Ectodermal cell (in vitro differentiated cells): ENCODE measurements around the gene EPHX1.

ENCODE experiments used
- H3K27ac ChIP-seq: 2 replicates; pipeline ENCODE4 v1.7.0; 2013; ENCODE audit warnings: mild to moderate bottlenecking, low read depth, low read length; ENCODE audit not compliant: insufficient read depth, poor library complexity, severe bottlenecking
- H3K27me3 ChIP-seq: 2 replicates; pipeline ENCODE4 v1.7.0; 2013; ENCODE audit warnings: mild to moderate bottlenecking, low read length; ENCODE audit not compliant: insufficient read depth, control insufficient read depth, poor library complexity, severe bottlenecking
- H3K36me3 ChIP-seq: one replicate; pipeline ENCODE4 v1.7.0; 2013; ENCODE audit warnings: low read length; ENCODE audit not compliant: control insufficient read depth, insufficient read depth
- H3K4me1 ChIP-seq: one replicate; pipeline ENCODE4 v1.7.0; 2013; ENCODE audit warnings: low read length; ENCODE audit not compliant: control insufficient read depth, insufficient read depth
- H3K4me3 ChIP-seq: 2 replicates; pipeline ENCODE4 v1.7.0; 2013; ENCODE audit warnings: low read depth, low read length, control low read depth; ENCODE audit not compliant: insufficient read depth
- H3K9me3 ChIP-seq: 2 replicates; pipeline ENCODE4 v1.7.0; 2013; ENCODE audit warnings: mild to moderate bottlenecking, low read length, moderate library complexity; ENCODE audit not compliant: control insufficient read depth
- WGBS, 2 experiments: methylation state at CpG; one replicate each; pipeline ENCODE4 v1.1.7; 2013; ENCODE audit warnings: missing lambda C conversion rate in 2 of 2; 5-methylcytosine and 5-hydroxymethylcytosine counted together

Gene EPHX1

GRCh38 chr1:225861834-225862580 lies 52.1 kb downstream of the EPHX1 start:
- H3K9me3 ChIP-seq = no peaks in the 10 kb centered on the region
- H3K27ac ChIP-seq = no peak overlapping the region
- H3K36me3 ChIP-seq = no peaks in the 10 kb centered on the region
- no peak overlapping the region for H3K4me3 ChIP-seq
- WGBS, 2 experiments = 94 to 95% methylated on average over 13 of the region's 13 CpGs
- H3K27me3 ChIP-seq = no peaks in the 10 kb centered on the region
- H3K4me1 ChIP-seq = no peaks in the 10 kb centered on the region

DNA sequence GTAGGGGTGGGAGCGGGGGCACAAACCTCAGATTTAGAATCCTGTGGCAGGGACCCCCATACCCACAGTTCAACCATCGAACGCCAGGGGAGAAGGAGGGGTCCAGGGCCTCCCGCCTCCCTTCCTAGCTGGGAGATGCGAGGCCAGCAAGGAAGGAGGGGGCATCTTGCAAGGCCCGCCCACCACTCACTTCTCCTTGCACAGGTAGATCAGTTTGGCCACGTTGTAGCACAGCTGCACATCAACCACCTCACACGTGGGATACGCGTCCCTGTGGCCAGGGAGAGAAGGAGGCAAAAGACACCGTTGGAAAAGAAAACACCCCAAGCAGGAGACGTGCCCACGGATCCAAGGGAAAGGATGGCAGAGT lies 52.6 kb downstream of the EPHX1 start:
- H3K9me3 ChIP-seq = no peaks in the 10 kb centered on the region
- H3K27me3 ChIP-seq = no peaks in the 10 kb centered on the region
- no peaks in the 10 kb centered on the region for H3K36me3 ChIP-seq
- H3K27ac ChIP-seq = no peak overlapping the region
- no peak overlapping the region for H3K4me3 ChIP-seq
- H3K4me1 ChIP-seq = no peaks in the 10 kb centered on the region
- 92 to 94% methylated on average over 13 of the region's 13 CpGs for WGBS, 2 experiments

GRCh38 chr1:225863167-225863566 lies 53.2 kb downstream of the EPHX1 start:
- 93% methylated on average over 5 of the region's 5 CpGs for WGBS, 2 experiments
- Histone ChIP-seq H3K27ac (no peak overlapping the region), H3K9me3 (no peaks in the 10 kb centered on the region), H3K4me3 (no peak overlapping the region), H3K36me3 (no peaks in the 10 kb centered on the region), H3K4me1 (no peaks in the 10 kb centered on the region), H3K27me3 (no peaks in the 10 kb centered on the region)

GRCh38 chr1:225865514-225865913 lies 55.6 kb downstream of the EPHX1 start:
- Histone ChIP-seq H3K27ac (no peak overlapping the region), H3K27me3 (no peaks in the 10 kb centered on the region), H3K4me1 (no peaks in the 10 kb centered on the region), H3K9me3 (no peaks in the 10 kb centered on the region), H3K4me3 (no peak overlapping the region), H3K36me3 (no peaks in the 10 kb centered on the region)
- 96% methylated on average over 13 of the region's 13 CpGs for WGBS, 2 experiments

DNA sequence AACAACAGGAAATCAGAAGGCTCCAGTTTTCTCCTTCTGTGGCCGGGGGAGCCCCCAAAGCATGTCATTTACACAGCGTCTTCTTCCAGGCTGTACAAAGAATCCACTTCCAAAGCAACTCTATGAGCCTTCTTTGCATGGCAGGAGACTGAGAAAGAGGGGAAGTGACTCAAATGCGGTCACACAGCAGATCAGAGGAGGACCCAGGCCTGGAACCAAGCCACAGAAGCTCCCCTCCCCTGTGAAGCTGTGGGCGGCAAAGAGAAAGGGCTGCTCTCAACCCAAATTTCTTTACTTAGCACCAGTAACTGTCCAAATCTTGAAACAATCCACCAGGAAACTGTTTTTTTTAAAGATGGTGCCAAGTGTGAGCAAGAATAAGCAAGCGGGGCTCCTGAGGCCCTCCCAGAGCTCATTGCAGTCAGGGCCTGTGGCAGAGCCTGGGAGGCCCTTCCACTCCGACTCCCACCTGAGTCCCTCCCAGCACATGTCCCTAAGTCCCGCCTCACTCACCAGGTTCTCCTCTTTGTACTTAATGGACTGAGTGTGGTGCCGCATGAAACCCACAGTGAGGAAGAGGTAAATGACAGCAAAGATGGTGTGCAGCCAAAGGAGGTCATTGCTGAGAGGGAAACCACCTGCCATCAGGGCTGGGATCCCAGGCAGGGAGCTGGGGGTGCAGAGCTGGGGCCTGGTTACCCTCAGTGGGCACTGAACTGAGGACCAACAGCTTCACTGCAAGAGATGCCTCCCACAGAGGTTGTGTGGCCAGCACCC lies 56.3 kb downstream of the EPHX1 start:
- no peak overlapping the region for H3K27ac ChIP-seq
- no peak overlapping the region for H3K4me3 ChIP-seq
- no peaks in the 10 kb centered on the region for H3K36me3 ChIP-seq
- WGBS, 2 experiments = 85 to 86% methylated on average over 8 of the region's 8 CpGs
- H3K4me1 ChIP-seq = peaks cover 3% of the 10 kb centered on the region
- H3K9me3 ChIP-seq = no peaks in the 10 kb centered on the region
- H3K27me3 ChIP-seq = no peaks in the 10 kb centered on the region

- Histone ChIP-seq H3K27ac (no peak overlapping the region), H3K27me3 (no peaks in the 10 kb centered on the region), H3K4me3 (no peak overlapping the region), H3K4me1 (peaks cover 4% of the 10 kb centered on the region), H3K9me3 (no peaks in the 10 kb centered on the region), H3K36me3 (no peaks in the 10 kb centered on the region)
- 74% methylated on average over 6 of the region's 6 CpGs for WGBS, 2 experiments
Observed at GRCh38 chr1:225866981-225867380, 57.1 kb downstream of the EPHX1 start.

DNA sequence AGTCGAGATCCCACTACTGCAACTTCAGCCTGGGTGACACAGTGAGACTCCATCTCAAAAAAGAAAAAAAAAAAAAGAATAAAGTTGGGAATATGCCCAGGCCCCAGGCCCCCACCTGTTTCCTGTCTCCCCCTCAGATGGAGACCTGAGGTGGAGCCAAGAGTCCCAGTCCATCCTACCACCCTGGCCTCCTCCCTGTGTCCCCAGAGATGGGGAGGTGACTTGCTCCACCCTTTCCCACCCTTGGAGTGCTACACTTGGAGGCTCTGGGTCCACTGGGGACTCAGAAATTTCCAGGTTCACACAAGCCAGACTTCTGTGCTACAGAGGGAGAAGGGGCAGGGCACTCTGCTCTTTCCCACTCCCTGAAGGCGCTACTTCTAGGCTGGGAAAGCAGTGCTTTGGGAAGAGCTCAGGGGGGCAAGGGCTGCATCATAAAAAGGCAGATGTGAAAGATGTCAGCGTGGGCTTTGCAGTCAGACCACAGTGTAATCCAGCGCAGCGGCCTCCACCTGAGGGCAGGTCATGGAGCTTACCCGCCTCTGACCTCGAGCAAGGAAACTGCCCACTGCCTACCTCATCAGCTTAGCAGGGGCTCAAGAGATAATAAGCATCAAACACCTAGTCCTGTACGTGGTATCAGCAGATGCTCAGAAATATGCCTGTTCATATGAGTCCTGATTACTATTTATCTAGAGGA lies 58.9 kb downstream of the EPHX1 start:
- H3K27me3 ChIP-seq = no peaks in the 10 kb centered on the region
- no peak overlapping the region for H3K4me3 ChIP-seq
- peaks cover 4% of the 10 kb centered on the region for H3K4me1 ChIP-seq
- no peak overlapping the region for H3K27ac ChIP-seq
- no peaks in the 10 kb centered on the region for H3K36me3 ChIP-seq
- H3K9me3 ChIP-seq = no peaks in the 10 kb centered on the region
- 87 to 90% methylated on average over 8 of the region's 8 CpGs for WGBS, 2 experiments

DNA sequence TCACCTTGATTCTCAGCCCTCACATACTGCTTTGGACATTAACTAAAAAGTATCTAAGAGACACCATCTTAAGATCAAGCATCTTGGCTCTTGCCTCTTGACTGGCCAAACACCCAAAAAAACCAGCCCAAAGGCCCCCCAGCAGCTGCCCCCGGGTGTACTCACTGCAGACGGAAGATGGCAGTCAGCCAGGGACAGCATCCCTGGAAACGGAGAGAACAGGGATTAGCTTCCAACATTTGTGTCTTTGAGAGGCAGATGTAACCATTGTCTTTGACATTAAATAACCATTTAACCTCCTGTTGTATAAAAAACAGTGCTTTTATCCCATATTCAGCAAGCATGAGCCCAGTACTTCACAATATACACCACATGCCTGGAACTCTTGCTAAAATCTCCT lies 61.0 kb downstream of the EPHX1 start:
- peaks cover 4% of the 10 kb centered on the region for H3K4me1 ChIP-seq
- H3K9me3 ChIP-seq = no peaks in the 10 kb centered on the region
- H3K27ac ChIP-seq = no peak overlapping the region
- no peaks in the 10 kb centered on the region for H3K27me3 ChIP-seq
- WGBS, 2 experiments = 67 to 82% methylated on average over 3 of the region's 3 CpGs
- H3K4me3 ChIP-seq = no peak overlapping the region
- H3K36me3 ChIP-seq = no peaks in the 10 kb centered on the region

DNA sequence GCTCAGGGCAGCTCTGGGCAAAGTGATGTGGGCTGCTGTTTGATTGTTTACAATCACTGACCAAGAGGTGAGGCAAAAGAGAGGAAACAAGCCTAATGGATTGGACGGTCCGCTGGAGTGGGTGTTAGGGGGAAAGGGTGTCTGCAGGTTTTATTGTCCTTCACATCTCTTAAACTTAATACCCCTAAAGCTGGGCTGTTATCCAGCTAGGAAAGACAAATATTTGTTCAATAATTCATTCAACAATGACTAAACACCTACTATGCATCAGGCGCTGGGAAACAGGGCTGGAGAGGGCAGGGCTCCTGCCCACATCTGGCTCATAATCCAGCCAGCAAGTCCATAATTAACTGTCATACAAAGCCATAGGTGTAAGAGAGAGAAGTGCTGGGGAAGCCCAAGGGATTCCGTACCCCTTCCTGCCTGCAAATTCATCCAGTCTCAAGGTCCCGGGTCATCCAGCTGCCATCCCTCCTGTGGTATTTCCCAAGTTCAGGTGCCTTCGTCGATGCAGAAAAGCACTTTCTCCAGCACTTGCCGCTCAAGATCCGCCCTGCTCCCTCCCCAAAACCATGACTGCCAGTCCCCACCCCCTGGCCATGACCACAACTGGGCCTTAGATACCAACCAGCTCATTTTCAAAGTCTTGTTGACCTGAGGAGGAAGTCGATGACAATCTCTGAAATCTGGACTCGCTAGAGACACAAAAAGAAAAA lies 61.6 kb downstream of the EPHX1 start:
- Histone ChIP-seq H3K27ac (no peak overlapping the region), H3K9me3 (no peaks in the 10 kb centered on the region), H3K4me1 (peaks cover 4% of the 10 kb centered on the region), H3K4me3 (no peak overlapping the region), H3K36me3 (no peaks in the 10 kb centered on the region), H3K27me3 (no peaks in the 10 kb centered on the region)
- 72 to 73% methylated on average over 8 to 11 of the region's 11 CpGs for WGBS, 2 experiments

GRCh38 chr1:225872075-225872430 lies 62.1 kb downstream of the EPHX1 start:
- H3K9me3 ChIP-seq = no peaks in the 10 kb centered on the region
- no peaks in the 10 kb centered on the region for H3K36me3 ChIP-seq
- 89 to 95% methylated on average over 3 of the region's 3 CpGs for WGBS, 2 experiments
- no peaks in the 10 kb centered on the region for H3K27me3 ChIP-seq
- H3K4me3 ChIP-seq = no peak overlapping the region
- H3K27ac ChIP-seq = no peak overlapping the region
- peaks cover 4% of the 10 kb centered on the region for H3K4me1 ChIP-seq
